GM19395 (cell line): Measurements from ENCODE around the gene GADD45GIP1.
A peak's percentile ranks its signal among the peaks of the same experiment; 100 is the strongest.
"Not testable (repeated sequence)": the region's sequence is repeated elsewhere in the genome, so short reads cannot be mapped to it uniquely, and the experiment has no call there.

Experiments used
- ATAC-seq: cut with Tn5 transposase; IDR thresholded peaks from one replicate; pipeline ENCODE4 v1.9.1; 2021; ENCODE audit warnings: mild to moderate bottlenecking, moderate library complexity; ENCODE audit not compliant: unreplicated experiment

Gene GADD45GIP1

GRCh38 chr19:12965017-12965811, 8.2 kb upstream of the GADD45GIP1 start:
- peak; percentile 63 for ATAC-seq

- ATAC-seq: no peak
These were observed 2.5 kb upstream of the GADD45GIP1 start for GRCh38 chr19:12959481-12959880.

GRCh38 chr19:12957389-12957952, 448 bp upstream of the GADD45GIP1 start:
- not testable (repeated sequence) for ATAC-seq

DNA sequence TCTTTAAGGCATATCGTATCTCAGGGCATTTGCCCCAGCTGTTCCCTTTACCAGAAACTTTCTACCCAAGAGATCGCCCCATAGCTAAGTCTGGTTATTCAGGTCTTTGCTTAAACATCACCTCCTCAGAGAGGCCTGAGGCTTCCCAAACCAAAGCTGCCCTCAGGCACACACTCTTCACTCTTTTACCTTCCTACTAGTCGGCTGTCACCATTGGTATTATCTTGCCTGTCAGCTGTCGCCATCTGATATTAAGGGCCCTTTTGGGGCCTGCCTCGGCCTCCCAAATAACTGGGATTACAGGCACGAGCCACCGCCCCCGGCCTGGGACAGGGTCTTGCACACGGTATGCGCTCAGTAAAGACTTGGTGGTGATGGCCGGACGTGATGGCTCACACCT, 1.0 kb downstream of the GADD45GIP1 start:
- ATAC-seq: no peak

- ATAC-seq: not testable (repeated sequence)
These were observed 1.4 kb downstream of the GADD45GIP1 start for GRCh38 chr19:12955575-12955974.

DNA sequence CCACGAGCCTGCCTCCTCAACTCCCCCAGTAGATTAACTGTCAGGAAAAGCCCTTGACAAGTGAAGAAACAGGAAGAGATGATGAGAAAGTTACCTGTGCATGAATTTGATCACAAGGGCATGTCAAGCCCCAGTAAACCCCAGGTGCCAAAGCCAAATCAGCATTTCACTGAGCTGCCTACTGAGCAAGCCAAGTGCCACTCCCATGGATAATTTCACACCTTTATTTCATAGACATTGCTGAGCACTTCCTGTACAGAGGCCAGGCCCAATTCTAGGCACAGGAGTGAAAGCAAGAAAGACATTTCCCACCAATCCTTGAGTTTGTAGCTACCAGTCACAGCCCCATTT, 2.4 kb downstream of the GADD45GIP1 start:
- no peak for ATAC-seq

DNA sequence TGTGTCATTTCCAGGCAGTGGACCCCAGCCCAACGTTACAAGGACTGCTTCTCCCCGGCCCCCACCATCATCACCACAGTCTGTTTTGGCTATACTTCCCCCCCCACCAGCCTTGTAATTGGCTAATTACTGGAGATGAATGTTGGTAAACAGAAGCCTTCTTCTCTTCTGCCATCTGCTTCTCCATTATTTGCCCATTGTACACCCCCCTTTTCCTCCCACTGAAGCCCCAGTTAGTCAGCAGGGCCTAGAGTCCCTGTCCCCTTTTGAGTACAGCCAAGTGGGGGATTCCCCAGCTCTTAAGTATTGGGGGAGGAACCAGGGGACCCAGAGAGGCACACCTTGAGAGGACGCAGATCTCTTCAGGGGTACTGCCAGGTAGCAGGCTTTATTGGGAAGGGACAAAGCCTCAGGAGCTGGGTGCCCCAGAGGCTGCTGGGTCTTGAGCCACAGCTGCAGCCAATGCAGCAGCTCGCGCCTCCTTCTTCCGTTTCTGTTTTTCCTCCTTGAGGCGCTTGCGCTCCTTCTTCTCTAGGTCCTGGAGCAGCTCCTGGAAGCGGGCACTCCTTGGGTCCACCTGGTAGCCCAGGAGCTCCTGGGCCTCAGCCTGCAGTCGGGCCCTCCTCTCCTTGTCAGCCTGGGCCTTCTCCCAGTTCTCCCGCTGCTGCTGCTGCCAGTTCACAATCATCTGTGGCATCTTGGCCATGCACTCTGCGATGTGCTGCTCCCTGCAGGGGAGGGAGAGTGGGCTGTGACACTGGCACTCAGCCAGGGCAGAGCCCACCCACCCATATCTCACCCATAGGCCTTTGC, 3.0 kb downstream of the GADD45GIP1 start:
- no peak for ATAC-seq

DNA sequence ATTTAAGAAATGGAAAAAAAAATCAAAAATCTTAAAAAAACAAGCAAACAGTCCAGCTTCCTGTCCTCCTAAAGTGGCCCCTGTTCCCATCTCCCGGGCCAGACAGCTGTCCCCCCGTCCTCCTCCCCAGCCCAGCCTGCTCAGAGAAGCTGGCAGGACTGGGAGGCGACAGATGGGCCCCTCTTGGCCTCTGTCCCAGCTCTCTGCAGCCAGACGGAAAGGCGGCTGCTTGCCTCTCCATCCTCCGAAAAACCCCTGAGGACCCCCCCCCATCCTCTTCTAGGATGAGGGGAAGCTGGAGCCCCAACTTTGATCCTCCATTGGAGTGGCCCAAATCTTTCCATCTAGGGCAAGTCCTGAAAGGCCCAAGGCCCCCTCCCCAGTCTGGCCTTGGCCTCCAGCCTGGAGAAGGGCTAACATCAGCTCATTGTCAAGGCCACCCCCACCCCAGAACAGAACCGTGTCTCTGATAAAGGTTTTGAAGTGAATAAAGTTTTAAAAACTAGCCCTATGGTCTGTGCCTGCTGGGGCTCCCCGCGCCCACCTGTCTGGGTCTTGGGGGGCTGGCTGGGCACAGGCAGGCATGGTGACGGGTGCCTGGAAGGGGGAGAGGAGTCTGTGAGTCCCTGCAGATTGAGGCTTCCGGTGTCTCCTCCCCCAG, 3.8 kb downstream of the GADD45GIP1 start:
- no peak for ATAC-seq

GRCh38 chr19:12952488-12953137, 4.4 kb downstream of the GADD45GIP1 start:
- no peak for ATAC-seq

- not testable (repeated sequence) for ATAC-seq
These were observed 5.0 kb downstream of the GADD45GIP1 start for GRCh38 chr19:12952050-12952449.

DNA sequence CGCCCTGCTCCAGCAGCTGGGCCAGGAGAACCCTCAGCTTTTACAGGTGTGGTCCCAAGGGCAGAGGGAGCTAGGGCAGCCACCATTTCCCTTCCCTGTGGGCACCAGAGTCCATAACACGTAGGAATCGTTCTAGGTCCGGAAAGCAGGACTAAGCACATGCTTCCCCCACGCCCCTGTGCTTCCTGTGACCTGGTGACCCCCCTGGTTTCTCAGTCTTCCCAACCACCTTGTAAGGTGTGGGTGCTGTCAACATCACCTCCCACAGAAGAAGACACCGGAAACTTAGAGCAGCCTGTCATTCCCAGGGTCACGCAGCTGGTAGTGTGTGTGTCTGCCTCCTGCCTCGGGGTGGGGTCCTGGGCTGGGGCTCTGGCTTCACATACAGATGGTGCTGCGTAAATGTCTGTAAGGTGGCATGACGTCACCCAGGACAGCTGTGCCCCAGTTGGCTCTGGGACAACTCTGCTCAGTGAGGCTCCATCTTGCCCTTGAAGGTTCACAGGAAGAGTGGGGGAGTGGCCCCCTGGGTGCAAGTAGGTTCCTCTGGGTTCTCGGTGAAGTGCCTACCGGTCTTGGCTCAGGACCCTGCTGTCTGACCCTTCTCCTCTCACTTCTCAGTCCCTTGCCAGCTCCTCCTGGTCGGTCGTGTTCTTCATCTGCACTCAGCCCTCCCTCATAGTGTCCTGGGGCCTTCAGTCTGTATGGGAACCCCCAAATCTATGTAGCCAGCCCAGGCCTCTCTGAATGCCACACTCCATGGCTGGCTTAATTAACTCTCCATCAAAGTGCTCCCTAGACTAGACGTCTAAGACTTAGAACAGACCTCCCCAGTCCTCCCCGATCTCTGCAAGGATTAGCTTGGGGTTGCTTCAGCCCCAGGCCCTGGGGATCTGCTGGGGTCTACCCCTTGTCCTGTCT, 7.4 kb downstream of the GADD45GIP1 start:
- ATAC-seq: no peak

GRCh38 chr19:12948612-12949362, 8.2 kb downstream of the GADD45GIP1 start:
- no peak for ATAC-seq

GRCh38 chr19:12947702-12948611, 9.1 kb downstream of the GADD45GIP1 start:
- ATAC-seq: no peak

- no peak for ATAC-seq
These were observed 10.1 kb downstream of the GADD45GIP1 start for GRCh38 chr19:12946731-12947496.

GRCh38 chr19:12946092-12946721, 10.8 kb downstream of the GADD45GIP1 start:
- ATAC-seq: peak; percentile 30

- ATAC-seq: peak; percentile 70
These were observed 11.4 kb downstream of the GADD45GIP1 start, which contains the start of gene RAD23A for GRCh38 chr19:12945479-12946091. Gene RAD23A (plus strand): TSS chr19:12945862. CDS start chr19:12945949, 87 bp downstream.
